ENCODE measurements around the gene HBA2.
"Not testable (repeated sequence)": the region's sequence is repeated elsewhere in the genome, so short reads cannot be mapped to it uniquely, and the experiment has no call there.

HBA2 gene

DNA sequence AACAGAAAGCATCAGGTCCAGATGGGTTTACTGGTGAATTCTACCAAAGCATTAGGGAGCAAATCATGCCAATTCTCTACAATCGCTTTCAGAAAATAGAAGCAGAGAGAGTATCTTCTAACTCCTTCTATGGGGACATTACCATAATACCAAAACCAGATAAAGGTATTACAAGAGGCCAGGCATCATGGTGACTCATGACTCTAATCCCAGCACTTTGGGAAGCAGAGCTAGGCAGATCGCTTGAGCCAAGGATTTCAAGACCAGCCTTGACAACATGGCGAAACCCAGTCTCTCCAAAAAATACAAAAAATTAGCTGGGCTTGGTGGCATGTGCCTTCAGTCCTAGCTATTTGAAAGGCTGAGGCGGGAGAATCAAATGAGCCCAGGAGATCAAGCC lies 30.6 kb downstream of the HBA2 start:
- Histone ChIP-seq H3F3A (ENCODE audit: insufficient read depth) (no peaks in the 10 kb centered on the region), H3K36me3 (ENCODE audit: low read length) (peaks cover 26% of the 10 kb centered on the region; the same call in 1 of the 2 replicates), H3K9ac (ENCODE audit: low read length) (no peak overlapping the region), H3K27ac (ENCODE audit: low read depth, low read length) (no peak overlapping the region), H3K4me3 (ENCODE audit: insufficient read depth, low read length, poor library complexity, severe bottlenecking) (no peak overlapping the region), H3K4me2 (ENCODE audit: low read depth, low read length, poor library complexity, severe bottlenecking) (no peak overlapping the region), H2AFZ (ENCODE audit: low read depth, low read length, severe bottlenecking) (no peak overlapping the region), H3K79me2 (ENCODE audit: insufficient read depth, low read length) (no peaks in the 10 kb centered on the region), H4K20me1 (ENCODE audit: low read depth, low read length) (no peaks in the 10 kb centered on the region), H3K9me3 (ENCODE audit: insufficient read depth, low read length) (no peaks in the 10 kb centered on the region), H3K9me2 (replicated peaks; ENCODE audit: insufficient read depth, low read length) (no peaks in the 10 kb centered on the region), H3K27me3 (ENCODE audit: low read length) (no peaks in the 10 kb centered on the region)
- TF ChIP-seq, protein P1, sequence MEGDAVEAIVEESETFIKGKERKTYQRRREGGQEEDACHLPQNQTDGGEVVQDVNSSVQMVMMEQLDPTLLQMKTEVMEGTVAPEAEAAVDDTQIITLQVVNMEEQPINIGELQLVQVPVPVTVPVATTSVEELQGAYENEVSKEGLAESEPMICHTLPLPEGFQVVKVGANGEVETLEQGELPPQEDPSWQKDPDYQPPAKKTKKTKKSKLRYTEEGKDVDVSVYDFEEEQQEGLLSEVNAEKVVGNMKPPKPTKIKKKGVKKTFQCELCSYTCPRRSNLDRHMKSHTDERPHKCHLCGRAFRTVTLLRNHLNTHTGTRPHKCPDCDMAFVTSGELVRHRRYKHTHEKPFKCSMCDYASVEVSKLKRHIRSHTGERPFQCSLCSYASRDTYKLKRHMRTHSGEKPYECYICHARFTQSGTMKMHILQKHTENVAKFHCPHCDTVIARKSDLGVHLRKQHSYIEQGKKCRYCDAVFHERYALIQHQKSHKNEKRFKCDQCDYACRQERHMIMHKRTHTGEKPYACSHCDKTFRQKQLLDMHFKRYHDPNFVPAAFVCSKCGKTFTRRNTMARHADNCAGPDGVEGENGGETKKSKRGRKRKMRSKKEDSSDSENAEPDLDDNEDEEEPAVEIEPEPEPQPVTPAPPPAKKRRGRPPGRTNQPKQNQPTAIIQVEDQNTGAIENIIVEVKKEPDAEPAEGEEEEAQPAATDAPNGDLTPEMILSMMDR (IDR thresholded peaks at IDR 0.05; ENCODE audit: insufficient read depth, low read length, poor library complexity, severe bottlenecking), result no peak
- no peak for TF ChIP-seq EZH2phosphoT487 (conservative IDR thresholded peaks at IDR 0.05; ENCODE audit: low read length)

DNA sequence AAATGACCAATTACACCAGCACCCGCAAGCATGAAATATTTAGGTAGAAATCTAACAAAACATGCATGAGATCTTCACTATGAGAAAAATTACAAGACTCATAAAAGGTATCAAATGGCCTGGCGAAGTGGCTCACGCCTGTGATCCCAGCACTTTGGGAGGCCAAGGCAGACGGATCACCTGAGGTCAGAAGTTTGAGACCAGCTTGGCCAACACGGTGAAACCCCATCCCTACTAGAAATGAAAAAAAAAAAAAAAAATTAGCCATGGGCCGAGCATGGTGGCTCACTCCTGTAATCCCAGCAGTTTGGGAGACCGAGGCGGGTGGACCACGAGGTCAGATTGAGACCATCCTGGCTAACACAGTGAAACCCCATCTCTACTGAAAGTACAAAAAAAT lies 31.4 kb downstream of the HBA2 start:
- not testable (repeated sequence) for H3K27me3 ChIP-seq (ENCODE audit: low read length); H3F3A ChIP-seq (ENCODE audit: insufficient read depth); H3K79me2 ChIP-seq (ENCODE audit: insufficient read depth, low read length); H3K4me3 ChIP-seq (ENCODE audit: insufficient read depth, low read length, poor library complexity, severe bottlenecking); H4K20me1 ChIP-seq (ENCODE audit: low read depth, low read length); H3K9me3 ChIP-seq (ENCODE audit: insufficient read depth, low read length); H2AFZ ChIP-seq (ENCODE audit: low read depth, low read length, severe bottlenecking); H3K4me2 ChIP-seq (ENCODE audit: low read depth, low read length, poor library complexity, severe bottlenecking); H3K27ac ChIP-seq (ENCODE audit: low read depth, low read length); H3K9me2 ChIP-seq (replicated peaks; ENCODE audit: insufficient read depth, low read length); H3K9ac ChIP-seq (ENCODE audit: low read length)
- H3K36me3 ChIP-seq (ENCODE audit: low read length), result peaks cover 21% of the 10 kb centered on the region; the same call in 1 of the 2 replicates

DNA sequence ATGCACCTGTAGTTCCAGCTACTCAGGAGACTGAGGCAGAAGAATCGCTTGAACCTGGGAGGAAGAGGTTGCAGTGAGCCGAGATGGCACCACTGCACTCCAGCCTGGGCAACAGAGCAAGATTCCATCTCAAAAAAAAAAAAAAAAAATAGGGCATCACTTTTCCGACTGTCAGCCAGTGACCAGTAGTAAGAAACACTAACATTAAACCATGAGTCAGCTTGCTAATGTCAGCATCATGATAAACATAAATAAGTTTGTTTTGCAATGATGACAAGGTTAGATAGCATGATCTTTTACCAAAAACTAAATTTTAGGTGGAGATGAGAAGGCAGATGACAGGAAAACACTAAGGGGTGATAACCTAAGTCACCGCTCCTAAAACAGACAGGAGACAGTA lies 36.7 kb downstream of the HBA2 start:
- H3K4me3 ChIP-seq (ENCODE audit: insufficient read depth, low read length, poor library complexity, severe bottlenecking); H3K9ac ChIP-seq (ENCODE audit: low read length); H3K9me2 ChIP-seq (replicated peaks; ENCODE audit: insufficient read depth, low read length); H3F3A ChIP-seq (ENCODE audit: insufficient read depth); H3K4me2 ChIP-seq (ENCODE audit: low read depth, low read length, poor library complexity, severe bottlenecking); H2AFZ ChIP-seq (ENCODE audit: low read depth, low read length, severe bottlenecking); H3K27me3 ChIP-seq (ENCODE audit: low read length); H4K20me1 ChIP-seq (ENCODE audit: low read depth, low read length); H3K27ac ChIP-seq (ENCODE audit: low read depth, low read length); H3K9me3 ChIP-seq (ENCODE audit: insufficient read depth, low read length): not testable (repeated sequence)
- peaks cover 16% of the 10 kb centered on the region; the same call in 1 of the 2 replicates for H3K36me3 ChIP-seq (ENCODE audit: low read length)
- peaks cover 35% of the 10 kb centered on the region for H3K79me2 ChIP-seq (ENCODE audit: insufficient read depth, low read length)

GRCh38 chr16:211631-212180 lies 39.0 kb downstream of the HBA2 start:
- not testable (repeated sequence) for H3K36me3 ChIP-seq (ENCODE audit: low read length)

DNA sequence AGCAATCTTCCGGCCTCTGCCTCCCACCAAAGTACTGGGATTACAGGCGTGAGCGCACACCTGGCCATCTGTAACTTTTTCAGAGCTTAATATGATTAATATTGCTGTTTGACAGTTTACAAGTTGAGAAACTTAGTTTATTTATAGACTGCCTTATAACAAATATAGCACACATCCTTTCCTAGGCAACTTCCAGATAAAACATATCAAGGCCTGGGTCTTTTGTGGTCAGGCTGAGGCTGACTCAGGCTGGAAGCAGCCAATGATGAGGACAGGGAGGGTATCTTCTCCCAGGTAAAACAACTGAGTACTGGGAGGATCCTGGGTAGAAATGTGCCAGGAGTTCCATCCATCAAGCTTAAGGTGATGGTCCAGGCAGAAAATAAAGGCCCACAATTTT lies 40.3 kb downstream of the HBA2 start:
- Histone ChIP-seq H3K9ac (ENCODE audit: low read length) (no peak overlapping the region), H3K9me2 (replicated peaks; ENCODE audit: insufficient read depth, low read length) (no peaks in the 10 kb centered on the region), H4K20me1 (ENCODE audit: low read depth, low read length) (no peaks in the 10 kb centered on the region), H3K36me3 (ENCODE audit: low read length) (peaks cover 5% of the 10 kb centered on the region; the same call in 1 of the 2 replicates), H3F3A (ENCODE audit: insufficient read depth) (0 out of 2 replicates have a peak, but pooled peaks cover 4% of the 10 kb centered on the region), H3K4me2 (ENCODE audit: low read depth, low read length, poor library complexity, severe bottlenecking) (no peak overlapping the region), H3K27ac (ENCODE audit: low read depth, low read length) (no peak overlapping the region), H3K27me3 (ENCODE audit: low read length) (no peaks in the 10 kb centered on the region), H3K79me2 (ENCODE audit: insufficient read depth, low read length) (peaks cover 56% of the 10 kb centered on the region), H3K4me3 (ENCODE audit: insufficient read depth, low read length, poor library complexity, severe bottlenecking) (no peak overlapping the region), H2AFZ (ENCODE audit: low read depth, low read length, severe bottlenecking) (no peak overlapping the region), H3K9me3 (ENCODE audit: insufficient read depth, low read length) (no peaks in the 10 kb centered on the region)
- TF ChIP-seq EZH2phosphoT487 (conservative IDR thresholded peaks at IDR 0.05; ENCODE audit: low read length), result no peak
- TF ChIP-seq, protein P1 (IDR thresholded peaks at IDR 0.05; ENCODE audit: insufficient read depth, low read length, poor library complexity, severe bottlenecking), result no peak

More at GRCh38 chr16:211631-212180, 39.0 kb downstream of the HBA2 start:
- H3K27me3 ChIP-seq (ENCODE audit: low read length); H3K9ac ChIP-seq (ENCODE audit: low read length); H3K4me3 ChIP-seq (ENCODE audit: insufficient read depth, low read length, poor library complexity, severe bottlenecking); H3K9me3 ChIP-seq (ENCODE audit: insufficient read depth, low read length); H3F3A ChIP-seq (ENCODE audit: insufficient read depth); H3K27ac ChIP-seq (ENCODE audit: low read depth, low read length); H3K9me2 ChIP-seq (replicated peaks; ENCODE audit: insufficient read depth, low read length); H2AFZ ChIP-seq (ENCODE audit: low read depth, low read length, severe bottlenecking); H4K20me1 ChIP-seq (ENCODE audit: low read depth, low read length); H3K4me2 ChIP-seq (ENCODE audit: low read depth, low read length, poor library complexity, severe bottlenecking): not testable (repeated sequence)
- peaks cover 49% of the 10 kb centered on the region for H3K79me2 ChIP-seq (ENCODE audit: insufficient read depth, low read length)
